ENCODE data around the gene ZDHHC18.
"Not testable (repeated sequence)": the region's sequence is repeated elsewhere in the genome, so short reads cannot be mapped to it uniquely, and the experiment has no call there.

Gene ZDHHC18

DNA sequence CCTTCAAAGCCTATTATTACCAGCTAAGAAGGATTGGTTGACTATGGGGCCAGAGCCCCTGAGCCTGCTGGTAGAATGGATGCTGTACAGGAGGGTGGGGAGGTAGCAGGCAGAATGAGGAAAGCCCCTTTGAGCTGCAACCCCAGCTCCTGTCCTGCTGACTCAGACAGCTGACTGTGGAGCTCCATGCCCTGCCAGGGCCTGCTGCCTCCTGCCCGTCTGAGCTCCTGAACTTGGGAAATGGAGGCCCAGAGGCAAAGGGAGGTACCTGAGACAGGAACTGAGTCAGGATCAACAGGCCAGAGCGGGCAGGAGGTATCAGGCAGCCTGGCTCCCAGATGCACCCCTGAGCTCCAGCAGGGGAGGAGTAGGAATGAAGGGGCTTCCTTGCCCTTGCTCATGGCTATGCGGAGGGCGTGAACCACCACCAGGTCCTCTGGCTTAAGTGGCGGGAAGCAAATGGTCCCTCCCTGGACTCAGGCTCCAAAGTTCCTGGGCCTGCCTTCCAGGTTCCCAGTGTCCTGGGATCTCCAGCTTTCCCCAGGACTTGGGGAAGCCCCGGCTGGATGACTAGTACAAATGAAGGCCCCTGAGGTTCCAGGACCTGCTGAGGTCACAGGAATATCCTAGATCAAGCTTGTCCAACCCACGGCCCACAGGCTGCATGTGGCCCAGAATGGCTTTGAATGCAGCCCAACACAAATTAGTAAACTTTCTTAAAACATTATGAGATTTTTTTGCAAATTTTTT, 32.6 kb downstream of the ZDHHC18 start:
- no peak for DNase-seq

DNA sequence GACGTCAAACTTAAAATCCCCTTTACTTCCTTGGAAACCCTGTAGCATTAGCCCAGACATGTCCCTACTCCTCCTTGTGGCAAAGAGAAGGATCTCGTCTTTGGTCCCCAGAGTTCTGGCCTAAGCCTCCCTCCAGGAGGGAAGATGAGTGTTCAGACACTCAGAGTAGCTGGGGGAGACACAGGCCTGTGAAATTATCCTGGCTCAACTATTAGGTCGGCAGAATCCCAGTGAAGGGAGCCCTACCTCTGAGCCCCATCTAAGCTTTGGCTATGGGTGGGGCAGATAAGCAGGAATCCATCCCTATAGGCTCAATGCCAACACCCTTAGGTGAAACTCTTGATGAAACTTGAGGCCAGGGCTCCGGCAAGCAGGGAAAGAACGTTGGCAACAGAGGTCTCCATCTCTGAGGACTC, 34.8 kb downstream of the ZDHHC18 start:
- DNase-seq, result no peak

DNA sequence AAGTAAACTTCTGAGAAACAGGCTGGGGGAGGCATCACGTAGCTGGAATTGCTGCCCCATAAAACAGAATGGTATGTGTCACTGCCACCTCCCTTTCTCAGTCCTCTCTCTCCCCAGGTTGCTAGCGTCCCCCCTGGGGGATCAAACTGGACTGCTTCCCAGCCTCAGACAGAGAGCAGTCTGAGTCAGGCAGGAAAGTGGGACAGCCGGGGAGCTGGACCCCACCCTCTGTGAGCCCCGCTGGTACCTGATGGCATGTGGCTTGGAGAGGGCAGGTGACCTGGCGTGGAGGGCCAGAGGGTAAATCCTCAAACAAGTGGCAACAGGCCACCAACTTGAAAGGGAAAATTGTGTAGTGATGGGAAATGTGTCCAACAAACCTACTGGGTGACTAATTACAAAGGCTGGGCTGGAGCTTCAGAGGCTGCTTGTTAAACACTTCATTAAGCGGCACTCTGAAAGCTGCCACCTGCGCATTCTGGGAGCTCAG, 35.4 kb downstream of the ZDHHC18 start:
- DNase-seq, result peak in 2 of 3 experiments; percentile 39 to 77

DNA sequence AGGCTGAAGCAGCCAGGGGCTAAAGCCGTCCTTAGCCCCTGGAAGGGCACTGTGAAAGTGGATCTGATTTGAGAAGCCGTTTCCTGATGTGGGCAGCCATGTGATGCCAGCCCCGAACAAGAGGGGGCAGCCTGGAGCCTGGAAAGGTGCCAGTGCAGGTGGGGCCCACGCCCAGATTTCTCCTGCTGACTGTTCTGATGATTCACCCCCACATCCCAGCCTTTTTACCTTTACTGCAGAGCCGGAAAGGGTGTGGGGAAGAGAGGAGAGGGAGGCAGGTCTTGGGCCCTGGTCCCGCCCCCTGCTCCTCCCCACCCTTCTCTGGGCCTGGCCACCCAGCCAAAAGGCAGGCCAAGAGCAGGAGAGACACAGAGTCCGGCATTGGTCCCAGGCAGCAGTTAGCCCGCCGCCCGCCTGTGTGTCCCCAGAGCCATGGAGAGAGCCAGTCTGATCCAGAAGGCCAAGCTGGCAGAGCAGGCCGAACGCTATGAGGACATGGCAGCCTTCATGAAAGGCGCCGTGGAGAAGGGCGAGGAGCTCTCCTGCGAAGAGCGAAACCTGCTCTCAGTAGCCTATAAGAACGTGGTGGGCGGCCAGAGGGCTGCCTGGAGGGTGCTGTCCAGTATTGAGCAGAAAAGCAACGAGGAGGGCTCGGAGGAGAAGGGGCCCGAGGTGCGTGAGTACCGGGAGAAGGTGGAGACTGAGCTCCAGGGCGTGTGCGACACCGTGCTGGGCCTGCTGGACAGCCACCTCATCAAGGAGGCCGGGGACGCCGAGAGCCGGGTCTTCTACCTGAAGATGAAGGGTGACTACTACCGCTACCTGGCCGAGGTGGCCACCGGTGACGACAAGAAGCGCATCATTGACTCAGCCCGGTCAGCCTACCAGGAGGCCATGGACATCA, 36.5 kb downstream of the ZDHHC18 start, which contains the start of gene SFN:
Gene SFN (plus strand): TSS at position 369 of the 904 bp plus-strand sequence. CDS start 64 bp downstream, at position 433.
- DNase-seq, result peak; percentile 7 to 79 (median 20)

DNA sequence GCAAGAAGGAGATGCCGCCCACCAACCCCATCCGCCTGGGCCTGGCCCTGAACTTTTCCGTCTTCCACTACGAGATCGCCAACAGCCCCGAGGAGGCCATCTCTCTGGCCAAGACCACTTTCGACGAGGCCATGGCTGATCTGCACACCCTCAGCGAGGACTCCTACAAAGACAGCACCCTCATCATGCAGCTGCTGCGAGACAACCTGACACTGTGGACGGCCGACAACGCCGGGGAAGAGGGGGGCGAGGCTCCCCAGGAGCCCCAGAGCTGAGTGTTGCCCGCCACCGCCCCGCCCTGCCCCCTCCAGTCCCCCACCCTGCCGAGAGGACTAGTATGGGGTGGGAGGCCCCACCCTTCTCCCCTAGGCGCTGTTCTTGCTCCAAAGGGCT, 37.2 kb downstream of the ZDHHC18 start:
- DNase-seq, result no peak

DNA sequence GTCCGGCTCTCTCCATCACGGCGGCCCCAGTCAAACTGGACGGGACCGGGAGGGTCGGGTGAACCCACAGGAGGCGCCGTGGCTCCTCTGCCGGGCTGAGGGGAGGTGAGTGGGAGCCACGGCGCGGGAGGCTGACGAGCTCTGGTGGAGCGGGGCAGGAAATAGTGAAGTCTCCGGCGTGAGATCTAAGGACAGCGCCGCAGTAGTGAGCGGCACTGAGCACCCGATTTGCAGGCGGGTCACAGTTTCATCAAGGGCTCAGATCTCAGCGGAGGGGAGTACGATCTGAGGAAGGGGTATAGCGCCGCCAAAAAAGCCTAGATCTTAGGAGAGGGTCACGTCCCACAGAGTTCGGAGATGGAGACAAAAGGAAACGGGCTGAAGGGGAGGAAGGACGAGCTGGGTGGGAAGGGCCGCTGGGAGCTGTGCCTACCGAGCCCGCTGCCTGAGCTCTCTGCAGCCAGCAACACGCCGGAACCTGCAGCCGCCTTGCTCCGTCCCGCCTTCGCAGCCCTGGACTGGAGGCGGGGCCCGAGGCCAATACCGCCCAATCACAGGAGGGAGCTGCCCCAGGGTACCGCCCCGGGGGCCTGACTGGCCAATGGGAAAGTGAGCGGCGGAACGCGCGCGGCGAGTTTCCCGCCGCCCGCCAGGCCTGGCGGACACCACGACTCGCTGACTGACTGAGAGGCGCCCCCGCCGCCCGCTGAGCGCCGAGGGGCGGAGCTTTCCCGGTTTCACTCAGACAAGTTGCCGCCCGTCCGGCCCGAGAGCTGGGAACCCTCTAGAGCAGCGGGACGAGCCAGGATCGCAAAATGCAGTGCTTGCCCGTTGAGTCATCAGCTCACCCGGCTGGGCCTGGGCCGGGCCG, 38.4 kb downstream of the ZDHHC18 start:
- peak; percentile 98 to 99 (median 98) for DNase-seq

DNA sequence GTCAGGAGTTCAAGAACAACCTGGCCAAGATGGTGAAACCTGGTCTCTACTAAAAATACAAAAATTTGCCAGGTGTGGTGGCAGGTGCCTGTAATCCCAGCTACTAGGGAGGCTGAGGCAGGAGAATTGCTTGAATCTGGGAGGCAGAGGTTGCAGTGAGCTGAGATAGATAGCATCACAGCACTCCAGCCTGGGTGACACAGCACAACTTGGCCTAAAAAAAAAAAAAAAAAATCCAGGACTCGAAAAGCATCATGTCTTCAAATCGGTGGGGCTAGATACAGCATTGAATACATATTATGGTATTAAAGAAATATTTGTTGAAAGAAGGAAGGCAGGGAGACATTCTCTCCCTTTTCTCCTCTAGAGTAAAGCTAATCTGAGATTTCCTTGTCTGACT, 46.6 kb downstream of the ZDHHC18 start:
- DNase-seq, result not testable (repeated sequence)

DNA sequence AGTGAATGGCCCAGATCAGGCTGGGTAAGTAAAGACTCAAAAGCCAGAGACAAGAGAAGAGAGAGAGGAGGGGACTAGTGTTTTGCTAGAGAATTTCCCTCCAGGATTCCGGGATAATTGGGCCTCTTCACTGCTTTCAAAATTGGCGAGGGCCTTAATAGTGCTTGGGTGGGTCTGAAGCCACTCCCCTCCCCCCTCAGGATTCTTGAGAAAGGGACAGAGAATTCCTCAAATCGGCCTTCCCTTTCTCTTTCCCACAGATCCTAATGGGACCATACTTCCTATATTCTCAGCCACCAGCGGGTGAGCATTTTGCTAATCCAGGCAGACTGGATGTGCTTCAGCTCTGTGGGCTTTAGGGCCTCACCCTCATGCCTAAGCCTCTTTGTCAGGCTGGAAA, 48.4 kb downstream of the ZDHHC18 start:
- no peak for DNase-seq

DNA sequence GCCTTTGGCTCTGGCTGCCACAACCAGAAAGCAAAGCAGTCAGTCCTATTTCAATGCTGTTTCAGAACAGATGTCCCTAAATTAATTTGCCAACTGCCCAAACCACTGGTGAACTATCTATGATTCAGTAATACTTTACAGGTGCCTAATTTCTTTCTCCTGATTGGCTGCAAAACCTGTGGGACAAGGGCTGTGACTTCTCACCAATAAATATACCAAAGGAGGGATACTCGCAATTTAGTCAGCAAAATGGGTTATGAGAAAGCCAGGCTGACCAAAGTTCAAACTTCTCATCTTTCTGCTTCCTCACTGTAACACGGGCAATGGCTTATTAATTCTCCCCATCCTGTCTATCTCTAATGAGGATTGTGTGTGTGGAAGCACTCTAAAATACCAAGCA, 50.8 kb downstream of the ZDHHC18 start:
- DNase-seq, result no peak

DNA sequence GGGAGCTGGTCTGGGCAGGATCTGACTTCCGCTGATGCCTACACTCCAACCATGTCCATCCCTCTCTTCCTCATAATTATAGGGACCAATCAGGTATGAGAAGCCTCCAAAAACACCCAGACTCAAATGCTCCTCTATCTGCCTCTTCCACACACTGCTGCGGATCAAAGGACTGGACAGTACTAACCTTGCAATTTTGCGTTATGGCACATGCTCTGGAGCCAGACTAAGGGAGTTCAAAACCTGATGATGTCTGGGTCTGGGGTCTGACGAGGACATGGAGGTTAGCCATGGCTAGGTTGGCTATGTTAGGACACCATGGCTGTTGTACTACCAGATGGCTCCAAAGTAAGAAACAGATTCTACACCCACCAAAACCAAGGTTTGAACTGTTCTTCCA, 53.3 kb downstream of the ZDHHC18 start:
- DNase-seq, result no peak

DNA sequence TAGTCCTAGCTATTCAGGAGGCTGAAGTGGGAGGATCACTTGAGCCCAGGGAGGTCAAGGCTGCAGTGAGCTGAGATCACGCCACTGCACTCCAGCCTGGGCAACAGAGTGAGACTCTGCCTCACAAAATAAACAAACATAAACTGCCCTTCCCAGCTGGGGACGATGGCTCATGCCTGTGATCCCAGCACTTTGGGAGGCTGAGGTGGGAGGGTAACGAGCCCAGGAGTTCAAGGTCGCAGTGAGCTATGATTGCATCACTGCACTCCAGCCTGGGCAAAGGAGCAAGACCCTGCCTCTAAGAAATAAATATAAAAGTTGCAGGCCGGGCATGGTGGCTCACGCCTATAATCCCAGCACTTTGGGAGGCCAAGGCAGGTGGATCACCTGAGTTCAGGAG, 55.1 kb downstream of the ZDHHC18 start:
- not testable (repeated sequence) for DNase-seq

DNA sequence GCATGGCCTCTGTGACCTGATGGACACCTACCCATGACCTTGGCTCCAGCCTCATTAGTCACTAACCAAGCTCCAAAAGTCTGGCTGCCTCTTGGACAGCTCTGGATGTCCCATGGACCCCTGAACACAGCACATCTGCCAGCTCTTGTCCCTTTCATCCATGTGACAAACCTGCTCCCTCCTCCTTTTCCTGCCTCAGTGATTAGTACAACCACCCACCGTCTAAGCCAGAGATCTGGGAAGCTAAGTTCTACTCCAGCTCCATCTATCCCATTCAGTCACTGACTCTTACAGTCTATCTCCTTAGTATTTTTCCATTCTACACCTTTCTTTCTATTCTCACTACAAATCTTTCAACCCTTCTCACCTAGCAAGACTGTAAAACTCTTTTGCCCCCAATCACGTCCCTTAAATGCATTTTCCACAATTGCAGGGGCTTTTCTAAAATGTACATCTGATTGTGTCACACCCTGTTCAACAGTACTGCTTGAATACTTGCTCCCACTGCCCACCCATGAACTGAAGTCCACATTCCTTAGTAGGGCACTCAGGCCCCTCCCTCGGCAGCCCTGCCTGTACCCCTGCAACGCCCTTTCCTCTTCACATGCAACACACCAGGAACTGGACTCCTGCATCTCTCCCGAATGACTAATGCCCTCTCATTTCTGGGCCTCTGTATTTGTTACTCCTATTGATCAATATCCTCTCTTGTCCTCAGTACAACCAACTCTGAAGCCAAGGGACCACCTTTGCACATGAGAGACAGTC, 56.4 kb downstream of the ZDHHC18 start:
- no peak for DNase-seq

DNA sequence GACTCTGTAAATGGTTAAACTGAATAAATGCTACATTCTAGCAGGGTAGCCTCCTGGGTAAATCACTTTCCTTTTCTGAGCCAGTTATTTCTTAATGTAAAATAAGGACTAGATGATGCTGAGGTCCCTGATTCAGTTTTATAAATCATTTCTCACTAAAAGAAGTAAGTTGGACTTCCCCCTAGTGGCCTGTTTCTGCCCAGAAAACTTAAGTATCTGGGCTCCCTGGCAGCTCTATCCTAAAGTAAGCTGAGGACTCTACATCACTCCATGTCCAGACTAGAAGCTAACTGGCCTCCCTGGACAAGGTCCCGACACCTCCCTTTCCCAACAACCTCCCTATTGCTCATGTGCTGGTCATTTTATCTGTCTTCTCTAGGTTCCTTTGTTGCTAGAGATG, 60.6 kb downstream of the ZDHHC18 start:
- DNase-seq, result peak in 1 of 3 experiments; percentile 12

DNA sequence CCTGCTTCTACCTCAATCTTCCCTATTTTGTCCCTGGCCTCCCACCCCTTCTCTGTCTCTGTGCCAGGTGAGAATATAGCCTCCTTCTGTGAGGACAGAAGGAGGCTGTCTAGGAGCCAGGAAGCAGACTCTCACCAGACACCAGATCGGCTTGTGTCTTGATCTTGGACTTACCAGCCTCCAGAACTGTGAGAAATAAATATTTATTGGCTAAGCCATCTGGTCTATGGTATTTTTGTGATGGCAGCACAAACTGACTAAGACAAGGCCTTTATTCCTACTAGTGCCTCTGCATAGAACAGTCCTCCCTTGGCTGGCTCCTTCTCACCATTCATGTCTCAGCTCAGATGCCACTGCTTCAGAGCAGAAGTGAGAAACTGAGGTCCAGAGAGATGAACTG, 61.7 kb downstream of the ZDHHC18 start:
- no peak for DNase-seq

DNA sequence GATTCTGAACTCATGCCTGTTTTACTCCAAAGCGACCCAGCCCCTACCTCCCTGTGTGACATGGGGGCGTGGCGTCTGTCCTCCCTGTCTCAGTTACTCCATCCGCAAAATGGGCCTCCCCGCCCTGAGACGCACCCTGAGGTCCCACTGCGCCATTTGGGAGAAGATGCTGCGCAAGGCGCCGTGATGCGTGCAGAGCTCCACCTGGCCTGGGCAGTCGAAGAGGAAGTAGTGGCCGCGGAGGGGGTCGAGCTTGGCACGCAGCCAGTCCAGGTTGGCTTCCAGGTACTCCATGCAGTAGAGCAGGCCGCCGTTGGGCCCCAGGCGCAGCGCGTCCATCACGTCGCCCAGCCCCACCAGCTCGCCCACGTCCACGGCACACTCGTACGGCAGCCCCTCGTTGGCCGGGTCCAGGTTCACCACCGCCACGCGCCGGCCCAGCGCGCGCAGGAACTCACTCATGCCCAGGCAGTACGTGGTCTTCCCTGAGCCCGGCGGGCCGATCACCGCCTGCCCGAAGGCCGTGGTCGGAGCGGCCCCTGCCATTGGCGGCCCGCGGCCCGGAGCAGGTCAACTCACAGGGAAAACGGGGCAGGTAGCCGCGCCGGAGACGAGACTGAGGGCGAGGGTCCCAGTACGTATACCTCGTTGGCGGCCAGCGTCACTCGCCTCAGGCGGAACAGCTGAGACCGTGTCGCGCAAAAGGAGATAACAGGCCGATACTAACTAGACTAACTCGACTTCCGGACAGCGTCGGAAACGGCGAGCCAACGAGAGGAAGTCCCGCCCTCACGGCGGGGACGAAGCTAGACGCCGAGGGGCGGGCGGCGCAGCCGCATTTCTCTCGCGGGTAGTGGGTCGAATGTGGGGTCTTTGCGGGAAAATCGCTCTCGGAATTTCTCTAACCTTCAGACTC, 63.3 kb downstream of the ZDHHC18 start, which contains the start of gene GPN2:
Gene GPN2 (minus strand): TSS at position 733 of the 916 bp plus-strand sequence. CDS start 187 bp downstream, at position 546.
- peak; percentile 77 to 85 (median 78) for DNase-seq

DNA sequence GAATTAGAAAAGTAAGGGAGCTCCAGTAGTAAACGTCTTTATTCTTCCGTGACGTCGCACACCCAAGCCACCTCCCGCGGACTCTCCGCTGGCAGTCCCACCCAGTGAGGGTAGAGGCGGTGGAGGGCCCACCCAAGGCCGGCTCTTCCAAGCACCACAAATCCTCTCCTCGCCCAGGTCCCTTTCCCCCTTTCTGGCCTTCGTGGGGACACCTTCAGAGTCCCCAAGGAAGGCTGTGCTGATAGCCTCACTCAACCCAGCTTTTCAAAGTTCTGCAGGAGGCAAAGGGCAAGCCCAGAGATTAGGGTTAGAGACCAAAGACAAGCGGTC, 63.9 kb downstream of the ZDHHC18 start:
- DNase-seq, result no peak

DNA sequence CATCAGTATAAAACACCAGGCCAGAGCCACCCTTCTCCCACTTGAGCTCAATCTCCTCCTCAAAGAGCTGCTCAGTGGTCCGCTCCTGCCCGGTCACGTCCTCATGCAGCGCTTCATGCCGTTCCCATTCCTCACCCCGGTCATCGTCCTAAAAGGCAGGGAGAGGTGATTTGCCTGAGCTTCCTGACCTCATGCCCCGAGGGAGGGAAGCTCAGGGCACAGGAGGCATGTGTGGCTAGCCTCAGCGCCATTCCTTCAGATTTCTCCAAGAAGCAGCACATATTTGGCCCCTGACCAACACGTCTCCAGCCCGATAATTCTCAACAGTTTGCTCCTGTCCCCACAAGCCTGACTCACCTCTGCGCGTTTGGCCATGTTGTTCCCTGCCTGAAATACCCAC, 67.8 kb downstream of the ZDHHC18 start:
- DNase-seq, result no peak

DNA sequence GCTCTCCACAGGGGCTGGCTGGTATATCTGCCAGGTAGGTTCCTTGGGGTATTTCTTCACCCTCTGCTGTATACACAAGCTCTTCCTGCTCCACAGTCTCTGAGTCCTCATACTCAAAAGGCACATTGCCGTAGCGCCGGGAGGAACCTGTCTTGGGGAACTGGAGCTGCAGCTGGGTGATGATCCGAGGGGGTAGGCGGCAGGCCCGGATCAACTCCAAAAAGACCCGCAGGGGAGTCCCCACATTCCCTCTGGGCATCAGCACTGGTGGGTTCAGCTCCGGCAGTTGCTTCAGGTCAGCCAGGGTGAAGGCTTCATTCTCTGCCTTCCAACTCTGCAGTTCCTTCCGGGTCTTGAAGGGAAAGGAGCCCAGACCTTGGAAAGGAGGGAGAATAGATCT, 70.9 kb downstream of the ZDHHC18 start:
- no peak for DNase-seq

DNA sequence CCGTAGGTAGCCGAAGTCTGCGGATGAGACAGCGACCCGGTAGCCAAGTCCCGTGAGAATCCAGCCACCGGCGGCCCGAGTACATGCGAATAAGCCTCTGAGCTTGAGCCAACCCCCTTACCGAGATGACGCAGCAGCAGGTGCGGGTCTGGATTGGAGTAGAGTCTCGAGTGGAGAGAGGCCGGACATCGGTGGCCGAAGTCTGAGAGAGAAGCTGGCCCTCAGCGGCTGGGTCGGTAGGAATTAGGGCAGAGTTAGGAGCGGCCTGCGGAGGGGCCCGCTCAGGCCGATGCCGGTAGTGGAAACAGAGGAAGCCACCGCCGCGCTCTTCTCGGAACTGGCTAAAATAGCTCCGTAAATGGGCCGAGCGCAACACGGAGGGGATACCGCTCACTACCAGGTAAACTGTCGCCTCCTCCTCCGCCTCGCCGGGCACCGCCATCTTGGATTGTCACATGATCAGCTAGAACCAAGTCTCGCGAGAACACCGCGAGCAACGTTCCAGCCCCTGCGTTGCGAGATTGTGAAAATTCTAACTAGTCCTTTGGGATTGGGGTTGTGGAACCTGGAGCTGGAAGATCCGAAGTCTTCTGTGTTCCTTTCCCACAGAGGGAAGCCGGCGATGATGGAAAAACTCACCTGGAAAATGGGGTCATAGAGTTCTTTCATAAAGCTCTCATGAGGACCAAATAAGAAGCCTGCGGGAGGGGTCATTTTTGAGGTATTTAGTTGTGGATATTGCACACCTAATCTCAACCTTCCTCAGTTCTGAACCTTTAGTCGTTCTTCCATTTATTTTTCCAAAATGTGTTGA, 73.7 kb downstream of the ZDHHC18 start, which contains the start of gene GPATCH3:
Gene GPATCH3 (minus strand): TSS at position 467 of the 814 bp plus-strand sequence. CDS start 25 bp downstream, at position 442.
- peak; percentile 89 to 96 (median 96) for DNase-seq
